Measurements from ENCODE around the gene ELMO3. TPM values are rescaled to one million over a fixed set of nuclear protein-coding genes. Genes with fewer than 3 reads are reported as not detected.

Gene ELMO3
- total and polyA plus RNA-seq, 2 of the 13 experiments (the other 11 are each of a cell fraction or from before 2014, with no cell fraction given): 2.6 to 4.0 TPM

- TF ChIP-seq, protein P1, sequence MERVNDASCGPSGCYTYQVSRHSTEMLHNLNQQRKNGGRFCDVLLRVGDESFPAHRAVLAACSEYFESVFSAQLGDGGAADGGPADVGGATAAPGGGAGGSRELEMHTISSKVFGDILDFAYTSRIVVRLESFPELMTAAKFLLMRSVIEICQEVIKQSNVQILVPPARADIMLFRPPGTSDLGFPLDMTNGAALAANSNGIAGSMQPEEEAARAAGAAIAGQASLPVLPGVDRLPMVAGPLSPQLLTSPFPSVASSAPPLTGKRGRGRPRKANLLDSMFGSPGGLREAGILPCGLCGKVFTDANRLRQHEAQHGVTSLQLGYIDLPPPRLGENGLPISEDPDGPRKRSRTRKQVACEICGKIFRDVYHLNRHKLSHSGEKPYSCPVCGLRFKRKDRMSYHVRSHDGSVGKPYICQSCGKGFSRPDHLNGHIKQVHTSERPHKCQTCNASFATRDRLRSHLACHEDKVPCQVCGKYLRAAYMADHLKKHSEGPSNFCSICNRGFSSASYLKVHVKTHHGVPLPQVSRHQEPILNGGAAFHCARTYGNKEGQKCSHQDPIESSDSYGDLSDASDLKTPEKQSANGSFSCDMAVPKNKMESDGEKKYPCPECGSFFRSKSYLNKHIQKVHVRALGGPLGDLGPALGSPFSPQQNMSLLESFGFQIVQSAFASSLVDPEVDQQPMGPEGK (CRISPR knock-in tag; IDR thresholded peaks at IDR 0.05): no peak
- no peak for TF ChIP-seq ZNF816 (CRISPR knock-in tag; IDR thresholded peaks at IDR 0.05; ENCODE audit: borderline replicate concordance)
- TF ChIP-seq ZFP36 (IDR thresholded peaks at IDR 0.05; ENCODE audit: borderline replicate concordance, low read depth, low read length, partially characterized antibody): no peak
- TF ChIP-seq ZFP82 (CRISPR knock-in tag; IDR thresholded peaks at IDR 0.05; ENCODE audit: borderline replicate concordance): no peak
- TF ChIP-seq TP53 (CRISPR knock-in tag; conservative IDR thresholded peaks at IDR 0.05): no peak
- peak; percentile 73; the same call in 1 of the 2 replicates for TF ChIP-seq TFAP4 (IDR thresholded peaks at IDR 0.05; ENCODE audit: borderline replicate concordance, low read depth)
- TF ChIP-seq GTF3A (CRISPR knock-in tag; conservative IDR thresholded peaks at IDR 0.05): peak; percentile 62; the same call in 1 of the 2 replicates
- TF ChIP-seq PHF5A (CRISPR knock-in tag; IDR thresholded peaks at IDR 0.05; ENCODE audit: low read depth, unreplicated experiment): no peak
- 0 out of 2 replicates have a peak, but pooled peaks have one; percentile 23 for TF ChIP-seq MIXL1 (CRISPR knock-in tag; IDR thresholded peaks at IDR 0.05)
- no peak for TF ChIP-seq ZNF616 (CRISPR knock-in tag; IDR thresholded peaks at IDR 0.05; ENCODE audit: low read depth)
- TF ChIP-seq FOXJ3 (CRISPR knock-in tag; IDR thresholded peaks at IDR 0.05; ENCODE audit: borderline replicate concordance): no peak
- no peak for TF ChIP-seq ZNF780A (CRISPR knock-in tag; IDR thresholded peaks at IDR 0.05)
- no peak for TF ChIP-seq ZNF225 (CRISPR knock-in tag; IDR thresholded peaks at IDR 0.05)
- TF ChIP-seq ZFP91 (CRISPR knock-in tag; IDR thresholded peaks at IDR 0.05; ENCODE audit: borderline replicate concordance): peak; percentile 89
- no peak for TF ChIP-seq NR3C1 (CRISPR knock-in tag; IDR thresholded peaks at IDR 0.05)
- peak; percentile 82; the same call in 1 of the 2 replicates for TF ChIP-seq RFXAP (CRISPR knock-in tag; IDR thresholded peaks at IDR 0.05; ENCODE audit: borderline replicate concordance)
- TF ChIP-seq, protein P2, sequence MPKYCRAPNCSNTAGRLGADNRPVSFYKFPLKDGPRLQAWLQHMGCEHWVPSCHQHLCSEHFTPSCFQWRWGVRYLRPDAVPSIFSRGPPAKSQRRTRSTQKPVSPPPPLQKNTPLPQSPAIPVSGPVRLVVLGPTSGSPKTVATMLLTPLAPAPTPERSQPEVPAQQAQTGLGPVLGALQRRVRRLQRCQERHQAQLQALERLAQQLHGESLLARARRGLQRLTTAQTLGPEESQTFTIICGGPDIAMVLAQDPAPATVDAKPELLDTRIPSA (CRISPR knock-in tag; IDR thresholded peaks at IDR 0.05; ENCODE audit: borderline replicate concordance): no peak
- TF ChIP-seq JDP2 (CRISPR knock-in tag; IDR thresholded peaks at IDR 0.05; ENCODE audit: borderline replicate concordance): no peak
- TF ChIP-seq ZSCAN25 (CRISPR knock-in tag; IDR thresholded peaks at IDR 0.05): no peak
- TF ChIP-seq ZNF44 (CRISPR knock-in tag; IDR thresholded peaks at IDR 0.05): no peak
- TF ChIP-seq MBD4 (IDR thresholded peaks at IDR 0.05; ENCODE audit: borderline replicate concordance, low read length): no peak
- TF ChIP-seq ZNF496 (CRISPR knock-in tag; IDR thresholded peaks at IDR 0.05; ENCODE audit: insufficient replicate concordance): no peak
- TF ChIP-seq CREBL2 (CRISPR knock-in tag; IDR thresholded peaks at IDR 0.05; ENCODE audit: borderline replicate concordance): no peak
- TF ChIP-seq ZNF614 (CRISPR knock-in tag; IDR thresholded peaks at IDR 0.05; ENCODE audit: borderline replicate concordance): no peak; the same call in 1 of the 2 replicates
- TF ChIP-seq SETDB1 (CRISPR knock-in tag; IDR thresholded peaks at IDR 0.05; ENCODE audit: borderline replicate concordance): no peak
These were observed 43.4 kb upstream of the ELMO3 start (continued) for GRCh38 chr16:67155295-67156142.

Data from HepG2 (cell line).